ENCODE results near the gene HBZ.
"Not testable (repeated sequence)": the region's sequence is repeated elsewhere in the genome, so short reads cannot be mapped to it uniquely, and the experiment has no call there.

Gene HBZ

GRCh38 chr16:164827-165538 is 12.5 kb downstream of the HBZ start:
- no peak for DNase-seq (ENCODE audit: low read depth)

- DNase-seq (ENCODE audit: low read depth): no peak
Measured at GRCh38 chr16:165539-166374, 13.3 kb downstream of the HBZ start, which contains the start of gene HBM. Gene HBM, plus strand, starts transcription at chr16:165978. Its CDS starts 20 bp downstream, at chr16:165998.

GRCh38 chr16:166375-167121 is 14.1 kb downstream of the HBZ start:
- DNase-seq (ENCODE audit: low read depth): no peak

GRCh38 chr16:167122-167690 is 14.8 kb downstream of the HBZ start:
- no peak for DNase-seq (ENCODE audit: low read depth)

GRCh38 chr16:168424-168823 is 16.0 kb downstream of the HBZ start:
- no peak for DNase-seq (ENCODE audit: low read depth)

- no peak for DNase-seq (ENCODE audit: low read depth)
Measured at GRCh38 chr16:169014-169413, 16.6 kb downstream of the HBZ start.

GRCh38 chr16:170088-170507 is 17.7 kb downstream of the HBZ start:
- DNase-seq (ENCODE audit: low read depth): not testable (repeated sequence)

GRCh38 chr16:170788-171187 is 18.3 kb downstream of the HBZ start:
- no peak for DNase-seq (ENCODE audit: low read depth)

- DNase-seq (ENCODE audit: low read depth): not testable (repeated sequence)
Measured at GRCh38 chr16:172374-172941, 20.0 kb downstream of the HBZ start, which contains the start of gene HBA2. Gene HBA2, plus strand, starts transcription at chr16:172876. Its CDS starts 37 bp downstream, at chr16:172913.

GRCh38 chr16:173211-173854 is 20.9 kb downstream of the HBZ start:
- not testable (repeated sequence) for DNase-seq (ENCODE audit: low read depth)

GRCh38 chr16:173928-174769 is 21.7 kb downstream of the HBZ start:
- not testable (repeated sequence) for DNase-seq (ENCODE audit: low read depth)

GRCh38 chr16:175011-175949 is 22.8 kb downstream of the HBZ start:
- DNase-seq (ENCODE audit: low read depth): no peak

- DNase-seq (ENCODE audit: low read depth): not testable (repeated sequence)
Measured at GRCh38 chr16:176006-176405, 23.6 kb downstream of the HBZ start.

GRCh38 chr16:176477-177382 is 24.3 kb downstream of the HBZ start, which contains the start of gene HBA1:
Gene HBA1, plus strand, starts transcription at chr16:176680. Its CDS starts 37 bp downstream, at chr16:176717.
- DNase-seq (ENCODE audit: low read depth): not testable (repeated sequence)

GRCh38 chr16:177394-177822 is 25.0 kb downstream of the HBZ start:
- DNase-seq (ENCODE audit: low read depth): no peak

- DNase-seq (ENCODE audit: low read depth): no peak
Measured at GRCh38 chr16:177981-178667, 25.7 kb downstream of the HBZ start.

- no peak for DNase-seq (ENCODE audit: low read depth)
Measured at GRCh38 chr16:178668-179015, 26.2 kb downstream of the HBZ start.
